IPS-20b (cell line): ENCODE results near the gene GAS2.

Source experiments
- H3K27ac ChIP-seq: one replicate; pipeline ENCODE4 v1.5.1; 2013; ENCODE audit warnings: low read length
- H3K27me3 ChIP-seq: 2 replicates; pipeline ENCODE4 v1.6.1; 2013; ENCODE audit warnings: mild to moderate bottlenecking, low read length, inconsistent platforms; ENCODE audit not compliant: insufficient read depth
- H3K36me3 ChIP-seq: 2 replicates; pipeline ENCODE4 v1.6.1; 2013; ENCODE audit warnings: low read depth, mild to moderate bottlenecking, inconsistent platforms, low read length, moderate library complexity; ENCODE audit not compliant: insufficient read depth
- H3K4me1 ChIP-seq: 2 replicates; pipeline ENCODE4 v1.6.1; 2013; ENCODE audit warnings: mild to moderate bottlenecking, control low read depth, inconsistent platforms, low read length, moderate library complexity; ENCODE audit not compliant: insufficient read depth
- H3K4me3 ChIP-seq: 2 replicates; pipeline ENCODE4 v1.5.1; 2013; ENCODE audit warnings: mild to moderate bottlenecking, low read length, inconsistent platforms
- H3K9ac ChIP-seq: 2 replicates; pipeline ENCODE4 v1.6.1; 2013; ENCODE audit warnings: low read depth, mild to moderate bottlenecking, inconsistent platforms, low read length, moderate library complexity
- H3K9me3 ChIP-seq: 2 replicates; pipeline ENCODE4 v1.6.1; 2013; ENCODE audit warnings: mild to moderate bottlenecking, low read depth, low read length, inconsistent platforms; ENCODE audit not compliant: insufficient read depth

The GAS2 gene

GRCh38 chr11:22733475-22734248 lies 67.3 kb downstream of the GAS2 start:
- no peaks in the 10 kb centered on the region for H3K27me3 ChIP-seq
- H3K4me1 ChIP-seq = no peaks in the 10 kb centered on the region
- H3K4me3 ChIP-seq = no peak overlapping the region
- no peaks in the 10 kb centered on the region for H3K9me3 ChIP-seq
- no peak overlapping the region for H3K9ac ChIP-seq
- H3K36me3 ChIP-seq = no peaks in the 10 kb centered on the region
- H3K27ac ChIP-seq = no peak overlapping the region

GRCh38 chr11:22734628-22735345 lies 68.4 kb downstream of the GAS2 start:
- Histone ChIP-seq H3K9ac (no peak overlapping the region), H3K4me3 (no peak overlapping the region), H3K4me1 (no peaks in the 10 kb centered on the region), H3K9me3 (no peaks in the 10 kb centered on the region), H3K27ac (no peak overlapping the region), H3K36me3 (no peaks in the 10 kb centered on the region), H3K27me3 (no peaks in the 10 kb centered on the region)

GRCh38 chr11:22742157-22742613 lies 75.8 kb downstream of the GAS2 start:
- no peak overlapping the region for H3K4me3 ChIP-seq
- H3K27ac ChIP-seq = no peak overlapping the region
- no peaks in the 10 kb centered on the region for H3K9me3 ChIP-seq
- no peak overlapping the region for H3K9ac ChIP-seq
- H3K4me1 ChIP-seq = no peaks in the 10 kb centered on the region
- no peaks in the 10 kb centered on the region for H3K36me3 ChIP-seq
- no peaks in the 10 kb centered on the region for H3K27me3 ChIP-seq

GRCh38 chr11:22749536-22749935 lies 83.1 kb downstream of the GAS2 start:
- H3K4me3 ChIP-seq = no peak overlapping the region
- H3K36me3 ChIP-seq = no peaks in the 10 kb centered on the region
- no peaks in the 10 kb centered on the region for H3K9me3 ChIP-seq
- H3K9ac ChIP-seq = no peak overlapping the region
- H3K27ac ChIP-seq = no peak overlapping the region
- H3K27me3 ChIP-seq = no peaks in the 10 kb centered on the region
- no peaks in the 10 kb centered on the region for H3K4me1 ChIP-seq

GRCh38 chr11:22752908-22753310 lies 86.5 kb downstream of the GAS2 start:
- Histone ChIP-seq H3K27ac (no peak overlapping the region), H3K9me3 (no peaks in the 10 kb centered on the region), H3K9ac (no peak overlapping the region), H3K27me3 (no peaks in the 10 kb centered on the region), H3K4me1 (no peaks in the 10 kb centered on the region), H3K4me3 (no peak overlapping the region), H3K36me3 (no peaks in the 10 kb centered on the region)

- H3K4me1 ChIP-seq = no peaks in the 10 kb centered on the region
- H3K9me3 ChIP-seq = no peaks in the 10 kb centered on the region
- H3K4me3 ChIP-seq = no peak overlapping the region
- no peak overlapping the region for H3K27ac ChIP-seq
- no peaks in the 10 kb centered on the region for H3K36me3 ChIP-seq
- H3K9ac ChIP-seq = no peak overlapping the region
- no peaks in the 10 kb centered on the region for H3K27me3 ChIP-seq
Measured at GRCh38 chr11:22753416-22753815, 87.0 kb downstream of the GAS2 start.

GRCh38 chr11:22761066-22761465 lies 94.7 kb downstream of the GAS2 start:
- Histone ChIP-seq H3K36me3 (no peaks in the 10 kb centered on the region), H3K4me3 (no peak overlapping the region), H3K9me3 (no peaks in the 10 kb centered on the region), H3K27me3 (no peaks in the 10 kb centered on the region), H3K27ac (no peak overlapping the region), H3K4me1 (0 out of 2 replicates have a peak, but pooled peaks cover 3% of the 10 kb centered on the region), H3K9ac (no peak overlapping the region)

- Histone ChIP-seq H3K27ac (no peak overlapping the region), H3K9me3 (no peaks in the 10 kb centered on the region), H3K9ac (no peak overlapping the region), H3K4me1 (0 out of 2 replicates have a peak, but pooled peaks cover 3% of the 10 kb centered on the region), H3K36me3 (no peaks in the 10 kb centered on the region), H3K4me3 (no peak overlapping the region), H3K27me3 (no peaks in the 10 kb centered on the region)
Measured at GRCh38 chr11:22763166-22763565, 96.8 kb downstream of the GAS2 start.

GRCh38 chr11:22764735-22765134 lies 98.3 kb downstream of the GAS2 start:
- no peaks in the 10 kb centered on the region for H3K27me3 ChIP-seq
- H3K36me3 ChIP-seq = no peaks in the 10 kb centered on the region
- H3K4me3 ChIP-seq = no peak overlapping the region
- no peak overlapping the region for H3K9ac ChIP-seq
- H3K27ac ChIP-seq = no peak overlapping the region
- 0 out of 2 replicates have a peak, but pooled peaks cover 3% of the 10 kb centered on the region for H3K4me1 ChIP-seq
- H3K9me3 ChIP-seq = no peaks in the 10 kb centered on the region

- H3K27me3 ChIP-seq = no peaks in the 10 kb centered on the region
- H3K4me3 ChIP-seq = no peak overlapping the region
- no peaks in the 10 kb centered on the region for H3K4me1 ChIP-seq
- no peaks in the 10 kb centered on the region for H3K36me3 ChIP-seq
- H3K27ac ChIP-seq = no peak overlapping the region
- H3K9ac ChIP-seq = no peak overlapping the region
- H3K9me3 ChIP-seq = no peaks in the 10 kb centered on the region
Measured at GRCh38 chr11:22768281-22768680, 101.9 kb downstream of the GAS2 start.

- Histone ChIP-seq H3K9ac (no peak overlapping the region), H3K4me1 (no peaks in the 10 kb centered on the region), H3K9me3 (no peaks in the 10 kb centered on the region), H3K36me3 (no peaks in the 10 kb centered on the region), H3K27ac (no peak overlapping the region), H3K27me3 (no peaks in the 10 kb centered on the region), H3K4me3 (no peak overlapping the region)
Measured at GRCh38 chr11:22769081-22769480, 102.7 kb downstream of the GAS2 start.

GRCh38 chr11:22774716-22775115 lies 108.3 kb downstream of the GAS2 start:
- no peak overlapping the region for H3K4me3 ChIP-seq
- no peaks in the 10 kb centered on the region for H3K27me3 ChIP-seq
- no peaks in the 10 kb centered on the region for H3K4me1 ChIP-seq
- H3K27ac ChIP-seq = no peak overlapping the region
- H3K36me3 ChIP-seq = no peaks in the 10 kb centered on the region
- no peak overlapping the region for H3K9ac ChIP-seq
- H3K9me3 ChIP-seq = no peaks in the 10 kb centered on the region
